ENCODE results near the gene CPSF7. TPM values are rescaled to one million over a fixed set of nuclear protein-coding genes. Genes with fewer than 3 reads are reported as not detected.

CPSF7 gene
- total and polyA plus RNA-seq, 10 of the 15 experiments (the other 5 are each of a cell fraction or from before 2014, with no cell fraction given): 14.9 to 93.1 (median 60.9) TPM

DNA sequence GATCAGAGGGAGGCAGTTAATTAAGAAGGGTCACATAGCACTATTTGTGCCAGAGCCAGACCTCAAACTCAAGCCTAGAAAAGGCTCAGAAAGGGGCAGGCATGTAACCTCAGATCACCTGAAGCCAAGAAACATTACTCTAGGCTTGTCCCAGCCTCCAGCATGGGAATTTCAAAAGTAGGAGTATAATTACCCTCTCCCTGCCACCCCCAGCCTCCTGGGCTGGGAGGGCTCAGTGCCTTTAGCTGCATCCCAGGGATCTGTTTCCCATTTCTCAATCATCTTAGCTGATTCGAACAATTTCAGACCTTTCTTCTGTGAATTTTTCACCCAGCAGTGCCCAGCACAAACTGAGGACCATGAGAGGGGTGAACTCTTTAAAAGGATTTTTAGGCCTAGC is 45.7 kb upstream of the CPSF7 start:
- no peaks in the 10 kb centered on the region; a peak in 1 of 4 replicates for H3K36me3 ChIP-seq (ENCODE audit: control insufficient read depth in 2 of 2, insufficient read depth in 2 of 2, low read length in 1 of 2)
- intact Hi-C loops (cut with micrococcal nuclease; ENCODE audit: unreplicated experiment) (loop anchor here (10.0 kb wide), 1 partner anchor 259 kb away; no protein-coding TSS in a partner anchor), in situ Hi-C loops (cut with MboI) (loop anchor here (5.0 kb wide), 1 partner anchor 162 kb away; no protein-coding TSS in a partner anchor)
- 77% methylated on average over 1 of the region's 1 CpG for whole genome bisulfite sequencing (ENCODE audit: insufficient coverage, insufficient replicate concordance, low lambda C conversion rate, missing lambda C conversion rate)
- no peak overlapping the region for H3K27ac ChIP-seq (ENCODE audit: control insufficient read depth, insufficient read depth)
- no peak overlapping the region for H3K4me2 ChIP-seq (ENCODE audit: control insufficient read depth, insufficient read depth)
- TF ChIP-seq ZNF384 (IDR thresholded peaks at IDR 0.05; ENCODE audit: borderline replicate concordance, low read depth, low read length) (no peak), ETV6 (conservative IDR thresholded peaks at IDR 0.05 in 1 of 2, IDR thresholded peaks at IDR 0.05 in 1 of 2; ENCODE audit: borderline replicate concordance in 1 of 2, low read depth in 1 of 2) (no peak)
- BruUV-seq (replicated peaks): no TSS peak
- no peak overlapping the region for H3K9ac ChIP-seq (ENCODE audit: control insufficient read depth, insufficient read depth, low read length)
- SMC1A ChIA-PET (ENCODE audit: uncharacterized antibody, unreplicated experiment): interaction anchor here (2.5 kb wide), 1 partner anchor 42 kb away, joined by 10 read pairs; no protein-coding TSS in a partner anchor
- H3K27me3 ChIP-seq (replicated peaks in 1 of 2; ENCODE audit: control insufficient read depth in 2 of 2, insufficient read depth in 2 of 2, low read length in 1 of 2): no peaks in the 10 kb centered on the region
- no peak overlapping the region for H3K4me3 ChIP-seq
- H4K20me1 ChIP-seq (ENCODE audit: control insufficient read depth, insufficient read depth): peaks cover 3% of the 10 kb centered on the region; the same call in 1 of the 2 replicates
- DNase-seq (ENCODE audit: low read depth, low spot score) (no peak), ATAC-seq (no peak), FAIRE-seq (no peak)
- CTCF ChIA-PET: interaction anchor here (1.2 to 6.6 kb wide), 5 partner anchors 19 to 163 kb away, joined by 3 to 67 read pairs (median 12); no protein-coding TSS in a partner anchor
- no peaks in the 10 kb centered on the region for H3K79me2 ChIP-seq (ENCODE audit: control insufficient read depth, insufficient read depth, low read length)
- H3K4me1 ChIP-seq (ENCODE audit: control insufficient read depth, insufficient read depth, low read length): no peaks in the 10 kb centered on the region
- POLR2A ChIA-PET: no interaction called here
- RAD21 ChIA-PET (ENCODE audit: unreplicated experiment): interaction anchor here (3.0 kb wide), 1 partner anchor 42 kb away, joined by 12 read pairs; no protein-coding TSS in a partner anchor
- H3K9me3 ChIP-seq (replicated peaks; ENCODE audit: control insufficient read depth, insufficient read depth, low read length): no peaks in the 10 kb centered on the region
- H2AFZ ChIP-seq (ENCODE audit: control insufficient read depth, low read depth, low read length): no peak overlapping the region

DNA sequence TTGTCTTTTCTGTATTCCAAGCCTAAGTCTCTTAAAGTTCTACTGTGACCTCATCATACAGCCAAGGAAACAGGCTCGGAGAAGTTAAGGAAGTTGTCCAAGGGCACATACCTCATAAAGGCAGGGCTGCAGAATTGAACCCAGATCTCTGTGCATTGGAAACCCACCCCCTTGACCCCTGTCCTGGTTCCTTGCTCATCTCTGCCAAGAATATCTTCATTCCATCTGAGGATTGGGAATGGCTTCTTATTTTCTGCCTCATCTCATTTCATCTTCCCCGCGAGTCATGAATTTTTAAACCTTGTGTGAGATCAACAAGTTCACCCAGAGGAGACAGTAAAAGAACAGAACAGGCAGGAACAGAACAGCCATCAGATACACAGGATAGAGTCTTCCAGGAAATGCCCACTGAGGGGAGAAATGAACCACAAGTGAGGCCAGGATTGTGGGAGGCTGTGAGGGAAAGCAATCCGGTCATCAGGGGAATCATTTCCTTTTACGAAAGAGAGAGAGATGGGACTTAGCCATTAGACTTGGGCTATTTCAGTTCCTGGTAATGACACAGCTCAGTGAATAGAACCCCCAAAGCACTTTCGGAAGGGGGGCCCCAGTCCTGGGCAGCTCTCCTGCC is 44.4 kb upstream of the CPSF7 start:
- Histone ChIP-seq H3K4me1 (ENCODE audit: control insufficient read depth, insufficient read depth, low read length) (no peaks in the 10 kb centered on the region), H4K20me1 (ENCODE audit: control insufficient read depth, insufficient read depth) (peaks cover 3% of the 10 kb centered on the region; the same call in 1 of the 2 replicates), H2AFZ (ENCODE audit: control insufficient read depth, low read depth, low read length) (no peak overlapping the region), H3K27me3 (replicated peaks in 1 of 2; ENCODE audit: control insufficient read depth in 2 of 2, insufficient read depth in 2 of 2, low read length in 1 of 2) (no peaks in the 10 kb centered on the region), H3K9ac (ENCODE audit: control insufficient read depth, insufficient read depth, low read length) (no peak overlapping the region), H3K79me2 (ENCODE audit: control insufficient read depth, insufficient read depth, low read length) (no peaks in the 10 kb centered on the region), H3K27ac (ENCODE audit: control insufficient read depth, insufficient read depth) (no peak overlapping the region), H3K4me2 (ENCODE audit: control insufficient read depth, insufficient read depth) (no peak overlapping the region), H3K9me3 (replicated peaks; ENCODE audit: control insufficient read depth, insufficient read depth, low read length) (no peaks in the 10 kb centered on the region), H3K36me3 (ENCODE audit: control insufficient read depth in 2 of 2, insufficient read depth in 2 of 2, low read length in 1 of 2) (no peaks in the 10 kb centered on the region; a peak in 1 of 4 replicates), H3K4me3 (no peak overlapping the region)
- FAIRE-seq (no peak), ATAC-seq (no peak), DNase-seq (ENCODE audit: low read depth, low spot score) (no peak)
- POLR2A ChIA-PET: no interaction called here
- CTCF ChIA-PET: interaction anchor here (1.0 to 6.6 kb wide), 4 partner anchors 13 to 44 kb away, joined by 4 to 67 read pairs (median 11); no protein-coding TSS in a partner anchor
- intact Hi-C loops (cut with micrococcal nuclease; ENCODE audit: unreplicated experiment): loop anchor here (10.0 kb wide), 1 partner anchor 261 kb away; no protein-coding TSS in a partner anchor
- SMC1A ChIA-PET (ENCODE audit: uncharacterized antibody, unreplicated experiment): interaction anchor here (2.5 kb wide), 1 partner anchor 43 kb away, joined by 10 read pairs; no protein-coding TSS in a partner anchor
- BruUV-seq (replicated peaks): no TSS peak
- in situ Hi-C loops (cut with MboI): no loop called here
- RAD21 ChIA-PET (ENCODE audit: unreplicated experiment): no interaction called here
- 90% methylated on average over 6 of the region's 6 CpGs for WGBS (ENCODE audit: insufficient coverage, insufficient replicate concordance, low lambda C conversion rate, missing lambda C conversion rate)
- TF ChIP-seq, protein P1, sequence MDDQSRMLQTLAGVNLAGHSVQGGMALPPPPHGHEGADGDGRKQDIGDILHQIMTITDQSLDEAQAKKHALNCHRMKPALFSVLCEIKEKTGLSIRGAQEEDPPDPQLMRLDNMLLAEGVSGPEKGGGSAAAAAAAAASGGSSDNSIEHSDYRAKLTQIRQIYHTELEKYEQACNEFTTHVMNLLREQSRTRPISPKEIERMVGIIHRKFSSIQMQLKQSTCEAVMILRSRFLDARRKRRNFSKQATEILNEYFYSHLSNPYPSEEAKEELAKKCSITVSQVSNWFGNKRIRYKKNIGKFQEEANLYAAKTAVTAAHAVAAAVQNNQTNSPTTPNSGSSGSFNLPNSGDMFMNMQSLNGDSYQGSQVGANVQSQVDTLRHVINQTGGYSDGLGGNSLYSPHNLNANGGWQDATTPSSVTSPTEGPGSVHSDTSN (IDR thresholded peaks at IDR 0.05; ENCODE audit: insufficient replicate concordance, low read depth, low read length): no peak
- TF ChIP-seq NFYB (IDR thresholded peaks at IDR 0.05; ENCODE audit: insufficient read depth, low read depth, low read length): no peak
- TF ChIP-seq CEBPB (IDR thresholded peaks at IDR 0.05; ENCODE audit: borderline replicate concordance in 1 of 2, low read depth in 2 of 2, low read length in 2 of 2): no peak
- no peak for TF ChIP-seq CTCF (IDR thresholded peaks at IDR 0.05 in 2 of 3, conservative IDR thresholded peaks at IDR 0.05 in 1 of 3; ENCODE audit: control insufficient read depth in 2 of 3, extremely low read depth in 1 of 3, insufficient read depth in 1 of 3, low read depth in 3 of 3, low read length in 3 of 3)
- no peak for TF ChIP-seq POLR2A (IDR thresholded peaks at IDR 0.05; ENCODE audit: low read depth, low read length)
- TF ChIP-seq MEF2A (IDR thresholded peaks at IDR 0.05; ENCODE audit: insufficient read depth, low read depth, low read length): no peak
